ENCODE measurements around the gene CABLES2.
A peak's percentile ranks its signal among the peaks of the same experiment; 100 is the strongest.

CABLES2 gene

GRCh38 chr20:62368392-62368975 is 38.6 kb downstream of the CABLES2 start:
- Histone ChIP-seq H3K36me3 (ENCODE audit: insufficient read depth) (no peaks in the 10 kb centered on the region), H3K27me3 (ENCODE audit: insufficient read depth, low read depth) (peaks cover 16% of the 10 kb centered on the region), H3K79me2 (ENCODE audit: insufficient read depth, low read depth) (no peaks in the 10 kb centered on the region; the same call in 1 of the 2 replicates), H3K4me2 (peak overlapping the region; percentile 37; the same call in 1 of the 2 replicates), H3K27ac (no peak overlapping the region), H2AFZ (ENCODE audit: low read depth) (no peak overlapping the region), H4K20me1 (ENCODE audit: insufficient read depth) (no peaks in the 10 kb centered on the region), H3K9ac (no peak overlapping the region; the same call in 1 of the 2 replicates), H3K4me1 (ENCODE audit: low read depth, poor library complexity, severe bottlenecking) (peaks cover 32% of the 10 kb centered on the region), H3K4me3 (IDR thresholded peaks at IDR 0.05; ENCODE audit: insufficient read depth, low read depth, low read length) (no peak overlapping the region)
- TF ChIP-seq, protein P1, sequence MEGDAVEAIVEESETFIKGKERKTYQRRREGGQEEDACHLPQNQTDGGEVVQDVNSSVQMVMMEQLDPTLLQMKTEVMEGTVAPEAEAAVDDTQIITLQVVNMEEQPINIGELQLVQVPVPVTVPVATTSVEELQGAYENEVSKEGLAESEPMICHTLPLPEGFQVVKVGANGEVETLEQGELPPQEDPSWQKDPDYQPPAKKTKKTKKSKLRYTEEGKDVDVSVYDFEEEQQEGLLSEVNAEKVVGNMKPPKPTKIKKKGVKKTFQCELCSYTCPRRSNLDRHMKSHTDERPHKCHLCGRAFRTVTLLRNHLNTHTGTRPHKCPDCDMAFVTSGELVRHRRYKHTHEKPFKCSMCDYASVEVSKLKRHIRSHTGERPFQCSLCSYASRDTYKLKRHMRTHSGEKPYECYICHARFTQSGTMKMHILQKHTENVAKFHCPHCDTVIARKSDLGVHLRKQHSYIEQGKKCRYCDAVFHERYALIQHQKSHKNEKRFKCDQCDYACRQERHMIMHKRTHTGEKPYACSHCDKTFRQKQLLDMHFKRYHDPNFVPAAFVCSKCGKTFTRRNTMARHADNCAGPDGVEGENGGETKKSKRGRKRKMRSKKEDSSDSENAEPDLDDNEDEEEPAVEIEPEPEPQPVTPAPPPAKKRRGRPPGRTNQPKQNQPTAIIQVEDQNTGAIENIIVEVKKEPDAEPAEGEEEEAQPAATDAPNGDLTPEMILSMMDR (conservative IDR thresholded peaks at IDR 0.05; ENCODE audit: low read depth, low read length): no peak

GRCh38 chr20:62367633-62368391 is 39.3 kb downstream of the CABLES2 start:
- TF ChIP-seq, protein P1 (conservative IDR thresholded peaks at IDR 0.05; ENCODE audit: low read depth, low read length): no peak
- no peak overlapping the region for H3K4me3 ChIP-seq (IDR thresholded peaks at IDR 0.05; ENCODE audit: insufficient read depth, low read depth, low read length)
- no peaks in the 10 kb centered on the region for H3K36me3 ChIP-seq (ENCODE audit: insufficient read depth)
- peak overlapping the region; percentile 88 for H3K4me2 ChIP-seq
- H2AFZ ChIP-seq (ENCODE audit: low read depth): peak overlapping the region; percentile 79
- H3K4me1 ChIP-seq (ENCODE audit: low read depth, poor library complexity, severe bottlenecking): peaks cover 32% of the 10 kb centered on the region
- no peaks in the 10 kb centered on the region; the same call in 1 of the 2 replicates for H3K79me2 ChIP-seq (ENCODE audit: insufficient read depth, low read depth)
- H3K27me3 ChIP-seq (ENCODE audit: insufficient read depth, low read depth): peaks cover 16% of the 10 kb centered on the region
- H3K27ac ChIP-seq: no peak overlapping the region
- H3K9ac ChIP-seq: no peak overlapping the region; the same call in 1 of the 2 replicates
- no peaks in the 10 kb centered on the region for H4K20me1 ChIP-seq (ENCODE audit: insufficient read depth)

- Histone ChIP-seq H2AFZ (ENCODE audit: low read depth) (peak within 1 kb of the TSS; percentile 82), H3K27ac (no peak within 1 kb of the TSS), H3K4me3 (IDR thresholded peaks at IDR 0.05; ENCODE audit: insufficient read depth, low read depth, low read length) (no peak within 1 kb of the TSS), H3K79me2 (ENCODE audit: insufficient read depth, low read depth) (no peaks in the 10 kb centered on the region; the same call in 1 of the 2 replicates), H4K20me1 (ENCODE audit: insufficient read depth) (no peaks in the 10 kb centered on the region), H3K36me3 (ENCODE audit: insufficient read depth) (no peaks in the 10 kb centered on the region), H3K9ac (peak within 1 kb of the TSS; percentile 58; the same call in 1 of the 2 replicates), H3K4me1 (ENCODE audit: low read depth, poor library complexity, severe bottlenecking) (peaks cover 32% of the 10 kb centered on the region), H3K4me2 (peak within 1 kb of the TSS; percentile 90), H3K27me3 (ENCODE audit: insufficient read depth, low read depth) (peaks cover 16% of the 10 kb centered on the region)
- TF ChIP-seq, protein P1 (conservative IDR thresholded peaks at IDR 0.05; ENCODE audit: low read depth, low read length): no peak
These were observed 39.9 kb downstream of the CABLES2 start, which contains the start of gene LAMA5 for GRCh38 chr20:62367136-62367632. LAMA5 (minus strand) TSS chr20:62367312; CDS start chr20:62367245, 67 bp downstream.

- peak overlapping the region; percentile 82 for H2AFZ ChIP-seq (ENCODE audit: low read depth)
- TF ChIP-seq, protein P1 (conservative IDR thresholded peaks at IDR 0.05; ENCODE audit: low read depth, low read length): no peak
- peak overlapping the region; percentile 58; the same call in 1 of the 2 replicates for H3K9ac ChIP-seq
- no peaks in the 10 kb centered on the region; the same call in 1 of the 2 replicates for H3K79me2 ChIP-seq (ENCODE audit: insufficient read depth, low read depth)
- H3K27ac ChIP-seq: no peak overlapping the region
- H3K27me3 ChIP-seq (ENCODE audit: insufficient read depth, low read depth): peaks cover 16% of the 10 kb centered on the region
- H3K4me1 ChIP-seq (ENCODE audit: low read depth, poor library complexity, severe bottlenecking): peaks cover 32% of the 10 kb centered on the region
- H3K4me2 ChIP-seq: peak overlapping the region; percentile 90
- H3K36me3 ChIP-seq (ENCODE audit: insufficient read depth): no peaks in the 10 kb centered on the region
- H4K20me1 ChIP-seq (ENCODE audit: insufficient read depth): no peaks in the 10 kb centered on the region
- no peak overlapping the region for H3K4me3 ChIP-seq (IDR thresholded peaks at IDR 0.05; ENCODE audit: insufficient read depth, low read depth, low read length)
These were observed 40.5 kb downstream of the CABLES2 start for GRCh38 chr20:62366370-62367135.

Measured in KMS-11 (cell line).